ENCODE measurements around the gene ZNF235.

DNA sequence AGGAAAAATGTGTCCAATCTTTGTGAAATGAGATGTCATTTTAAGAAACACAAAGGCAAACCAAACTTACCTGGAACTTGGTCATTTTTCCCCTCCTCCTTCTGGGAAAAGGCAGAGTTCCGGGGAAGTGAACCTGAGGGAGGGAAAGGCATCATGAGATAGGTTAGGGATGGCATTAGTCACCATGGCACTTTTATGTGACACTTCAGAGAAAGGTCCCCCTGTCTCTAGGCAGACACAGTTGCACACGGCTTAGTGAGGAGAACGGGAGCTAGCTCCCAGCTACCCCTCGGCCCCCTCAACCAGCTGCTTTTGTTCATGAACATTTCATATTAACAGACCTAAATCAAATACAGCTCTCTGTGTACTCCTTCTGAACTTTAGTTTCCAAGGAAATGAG lies 1.5 kb downstream of the ZNF235 start:
- TF ChIP-seq CTCF (conservative IDR thresholded peaks at IDR 0.05) = no peak
- TF ChIP-seq ZFX (IDR thresholded peaks at IDR 0.05) = no peak

Data from C4-2B (cell line).